HG03520 (cell line): ENCODE measurements around the gene C5orf15.
"Not testable (repeated sequence)": the region's sequence is repeated elsewhere in the genome, so short reads cannot be mapped to it uniquely, and the experiment has no call there.

Experiments used
- ATAC-seq: cut with Tn5 transposase; IDR thresholded peaks from one replicate; pipeline ENCODE4 v1.9.1; 2021; ENCODE audit warnings: mild to moderate bottlenecking, moderate library complexity; ENCODE audit not compliant: unreplicated experiment

C5orf15 gene

DNA sequence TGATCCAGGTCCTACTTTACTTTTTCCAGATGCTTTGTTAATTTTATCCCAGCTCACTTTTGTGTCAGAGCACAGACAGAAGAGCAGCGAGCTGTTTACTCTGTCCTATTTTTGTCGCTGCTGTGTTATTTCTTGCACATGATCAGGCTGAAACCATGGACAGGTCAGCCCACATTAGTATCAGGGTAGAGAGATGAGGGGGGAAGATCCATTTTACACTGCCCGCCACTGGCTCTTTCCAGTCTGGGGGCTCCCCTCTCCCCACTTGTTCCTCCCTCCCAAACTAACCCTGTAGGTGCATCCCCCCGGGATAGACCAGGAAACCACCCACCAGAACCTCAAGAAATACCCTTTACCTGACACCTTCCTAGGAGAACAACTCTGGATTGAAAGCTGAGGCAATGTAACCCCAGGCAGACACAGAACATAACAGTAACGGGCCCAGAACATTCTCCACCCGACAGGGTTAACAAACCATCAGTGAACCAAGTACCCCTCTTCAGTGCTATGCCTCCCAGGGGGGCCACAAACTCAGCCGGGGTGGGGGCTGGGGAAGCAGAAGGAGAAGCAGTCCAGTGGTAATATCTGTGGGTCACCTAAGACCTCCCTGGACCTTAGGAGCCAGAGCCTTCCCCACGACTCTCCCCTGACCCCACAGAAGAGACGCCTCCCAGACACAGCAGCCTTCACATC, 26.0 kb upstream of the C5orf15 start:
- ATAC-seq, result no peak

DNA sequence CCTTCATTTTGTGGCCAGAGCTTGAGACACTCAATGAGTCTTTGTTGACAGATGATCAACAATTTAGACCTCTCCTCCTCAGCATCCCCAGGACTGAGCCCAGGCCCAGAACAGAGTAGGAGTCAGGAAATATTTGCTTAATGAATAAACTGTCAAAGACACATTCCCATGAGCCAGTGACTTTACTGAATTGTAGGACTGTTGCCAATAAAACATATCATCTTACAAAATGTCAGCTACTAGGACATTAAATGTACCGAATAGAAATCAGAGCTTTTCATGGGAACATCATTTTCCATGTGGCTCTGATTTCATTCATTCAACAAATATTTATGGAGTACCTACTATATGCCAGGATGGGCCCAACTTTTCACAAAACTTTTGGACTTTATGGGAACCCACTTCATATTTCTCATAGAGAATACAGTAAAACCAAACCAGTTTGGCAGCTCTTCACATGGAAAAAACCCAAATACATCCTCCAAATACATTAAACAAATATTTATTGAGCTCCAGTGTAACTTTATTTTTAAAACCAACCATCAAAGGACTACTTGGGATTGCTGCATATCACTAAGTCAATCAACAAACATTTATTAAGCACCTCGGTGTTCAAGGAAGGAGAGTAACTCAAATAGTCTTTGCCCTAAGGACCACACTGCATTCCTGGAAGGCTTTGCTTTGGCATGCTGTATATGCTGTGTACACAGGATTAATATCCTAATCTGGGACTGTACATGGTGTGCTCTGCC, 24.9 kb upstream of the C5orf15 start:
- ATAC-seq, result no peak

DNA sequence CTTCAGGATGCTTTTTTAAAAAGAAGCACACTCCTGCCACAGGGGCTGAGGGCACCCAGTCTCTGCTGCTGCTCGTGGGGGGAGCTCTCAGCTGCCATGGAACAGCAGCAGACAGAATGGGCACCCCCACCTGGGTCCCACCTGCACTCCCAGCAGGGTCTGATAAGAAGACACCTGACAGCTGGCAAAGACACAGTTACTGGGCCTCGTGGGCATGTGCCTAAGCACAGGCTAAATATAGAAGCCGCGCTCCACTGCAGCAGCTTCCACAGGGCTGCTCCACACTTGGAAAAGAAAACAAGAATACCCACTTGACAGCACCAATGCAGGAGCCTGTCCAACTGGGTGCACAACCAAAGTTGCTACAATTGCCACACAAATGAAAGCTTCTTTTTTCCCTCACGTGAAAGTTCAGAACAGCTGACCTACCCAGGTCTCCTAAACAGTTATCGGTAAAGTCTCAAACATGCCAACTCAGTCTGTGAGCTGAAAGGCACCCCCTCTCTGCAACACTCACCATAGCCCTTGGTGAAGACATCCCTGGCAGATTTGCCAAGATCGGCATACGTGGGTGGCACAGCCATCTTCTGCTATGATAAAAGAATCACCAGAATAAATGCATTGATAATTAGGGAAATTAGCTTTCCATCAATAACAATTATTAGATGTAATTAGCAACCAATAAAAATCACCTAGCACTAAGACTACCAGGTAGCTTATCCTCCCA, 24.2 kb upstream of the C5orf15 start:
- ATAC-seq, result no peak

DNA sequence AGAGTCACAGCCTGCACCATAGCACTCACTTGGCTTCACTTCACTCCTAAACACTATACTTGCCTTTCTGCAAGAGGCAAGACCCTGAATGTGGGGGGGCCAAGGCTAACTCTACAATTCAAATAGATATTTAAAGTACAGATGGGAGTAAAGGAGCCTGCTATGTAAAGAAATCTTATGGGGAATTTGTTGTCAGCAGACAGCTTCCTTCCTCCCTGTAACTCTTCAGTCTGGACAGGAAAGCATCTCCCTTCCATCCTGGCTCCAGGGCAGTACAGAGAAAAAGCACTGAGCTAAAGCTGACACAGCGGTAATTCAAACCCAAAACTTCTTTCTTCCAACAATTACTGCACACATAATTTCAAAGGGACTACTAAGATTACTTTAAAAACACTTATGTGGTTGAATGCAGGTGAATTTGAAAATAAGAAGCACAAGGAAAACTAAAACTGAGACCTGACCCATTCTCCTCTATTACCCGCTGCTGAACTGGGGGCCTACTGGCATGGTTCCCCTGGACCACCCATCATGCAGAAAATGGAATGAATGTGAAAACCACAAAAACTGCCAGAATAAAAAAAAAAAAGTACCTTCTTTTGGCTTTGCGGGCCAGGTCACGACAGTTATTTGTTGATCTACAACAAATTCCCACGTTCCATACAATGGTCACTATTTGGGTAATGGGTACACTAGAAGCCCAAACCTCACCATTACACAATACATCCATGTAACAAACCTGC, 22.9 kb upstream of the C5orf15 start:
- no peak for ATAC-seq

DNA sequence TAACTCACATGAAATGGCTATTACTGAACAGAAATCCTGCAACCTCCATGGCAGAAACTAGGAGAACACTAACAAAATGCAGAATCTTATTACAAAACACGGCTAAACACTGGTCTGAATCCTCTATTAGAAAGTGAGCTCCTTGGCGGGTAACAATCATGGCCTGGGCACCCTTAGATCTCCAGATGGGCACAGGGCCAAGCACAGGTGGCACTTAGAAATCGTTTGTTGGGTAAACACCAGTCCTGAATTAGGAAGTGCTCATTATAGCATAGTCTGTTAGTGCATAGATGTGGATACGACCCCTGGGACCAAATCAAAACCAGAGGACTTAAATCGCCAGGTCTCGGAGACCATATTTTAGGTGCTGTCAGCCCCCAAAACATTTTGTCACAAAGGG, 22.0 kb upstream of the C5orf15 start:
- no peak for ATAC-seq

DNA sequence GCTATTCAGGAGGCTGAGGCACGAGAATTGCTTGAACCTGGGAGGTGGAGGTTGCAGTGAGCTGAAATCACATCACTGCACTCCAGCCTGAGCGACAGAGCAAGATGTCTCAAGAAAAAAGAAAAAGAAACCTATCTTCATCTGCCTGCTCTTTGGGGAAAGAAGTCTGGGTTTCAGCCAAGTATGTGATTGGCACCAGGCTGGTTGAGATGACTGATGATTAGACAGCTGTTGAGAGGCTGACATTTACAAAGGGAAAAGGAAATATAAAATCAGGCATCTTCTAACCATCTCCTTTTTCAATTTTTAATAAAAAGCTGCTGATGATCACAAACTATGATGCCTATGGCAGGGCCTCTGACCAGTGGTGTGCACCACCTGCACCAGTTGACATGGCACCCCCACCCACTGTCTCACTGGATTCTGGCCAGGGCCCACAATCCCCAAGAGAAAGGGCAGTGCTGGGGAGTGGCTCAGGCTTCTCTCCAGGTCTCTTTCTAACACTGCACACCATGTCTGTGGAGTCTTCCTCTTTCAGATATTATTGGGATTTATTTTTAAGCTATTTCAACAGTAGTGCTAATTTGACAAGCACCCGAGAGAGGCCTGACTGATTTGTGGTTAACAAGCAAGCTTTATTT, 17.2 kb upstream of the C5orf15 start:
- no peak for ATAC-seq

- ATAC-seq, result no peak
Observed at GRCh38 chr5:133983674-133984073, 15.2 kb upstream of the C5orf15 start.

GRCh38 chr5:133981714-133982113, 13.3 kb upstream of the C5orf15 start:
- ATAC-seq, result no peak

DNA sequence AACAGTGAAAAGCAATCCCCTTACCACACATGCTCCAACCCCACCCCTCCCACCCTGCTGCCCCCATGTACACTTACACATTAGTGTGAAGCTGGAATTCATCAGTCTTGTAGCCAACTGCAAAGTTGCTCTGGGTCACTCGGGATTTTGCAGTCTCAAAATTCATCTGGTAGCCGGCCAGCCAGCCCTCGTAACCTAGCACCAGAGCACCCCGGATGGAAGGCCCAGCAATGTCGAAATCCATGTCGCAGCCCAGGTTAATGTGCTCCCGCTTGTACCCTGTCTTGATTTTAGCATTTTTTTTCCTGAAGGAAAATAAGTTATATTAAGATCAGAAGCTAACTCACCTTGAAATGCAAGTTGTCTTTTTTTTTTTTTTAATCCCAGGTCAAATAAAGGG, 12.2 kb upstream of the C5orf15 start:
- ATAC-seq, result no peak

DNA sequence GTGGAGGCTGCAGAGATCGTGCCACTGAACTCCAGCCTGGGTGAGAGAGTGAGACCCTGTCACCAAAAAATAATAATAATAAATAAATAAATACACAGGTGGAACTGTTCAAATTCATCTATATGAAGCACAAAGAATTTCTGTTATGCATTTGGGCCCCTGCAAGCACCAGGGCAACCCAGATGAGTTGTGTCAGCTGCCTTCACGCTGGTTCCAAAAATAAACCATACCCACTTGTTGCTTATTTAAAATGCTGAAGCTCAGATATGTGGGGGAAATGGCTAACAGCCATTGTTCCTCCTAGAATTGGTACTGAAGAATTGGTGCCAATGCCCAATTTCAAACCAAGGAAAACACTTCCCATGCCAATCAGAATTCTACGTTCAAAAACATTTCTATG, 10.5 kb upstream of the C5orf15 start:
- no peak for ATAC-seq

GRCh38 chr5:133977858-133978257, 9.4 kb upstream of the C5orf15 start:
- no peak for ATAC-seq

- no peak for ATAC-seq
Observed at GRCh38 chr5:133977161-133977787, 8.8 kb upstream of the C5orf15 start.

DNA sequence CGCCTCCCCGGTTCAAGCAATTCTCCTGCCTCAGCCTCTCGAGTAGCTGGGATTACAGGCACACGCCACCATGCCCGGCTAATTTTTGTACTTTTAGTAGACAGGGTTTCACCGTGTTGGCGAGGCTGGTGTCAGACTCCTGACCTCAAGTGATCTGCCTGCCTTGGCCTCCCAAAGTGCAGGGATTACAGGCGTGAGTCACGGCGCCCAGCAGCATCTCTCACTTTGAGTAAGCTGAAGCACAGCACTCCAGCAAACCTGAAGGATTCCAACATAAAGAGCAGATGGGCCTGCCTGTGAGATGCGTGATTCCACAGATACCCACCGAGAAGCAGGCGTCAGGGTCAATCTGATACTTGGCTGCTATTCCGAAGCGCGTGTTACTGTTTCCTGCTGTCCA, 7.1 kb upstream of the C5orf15 start:
- ATAC-seq, result not testable (repeated sequence)

DNA sequence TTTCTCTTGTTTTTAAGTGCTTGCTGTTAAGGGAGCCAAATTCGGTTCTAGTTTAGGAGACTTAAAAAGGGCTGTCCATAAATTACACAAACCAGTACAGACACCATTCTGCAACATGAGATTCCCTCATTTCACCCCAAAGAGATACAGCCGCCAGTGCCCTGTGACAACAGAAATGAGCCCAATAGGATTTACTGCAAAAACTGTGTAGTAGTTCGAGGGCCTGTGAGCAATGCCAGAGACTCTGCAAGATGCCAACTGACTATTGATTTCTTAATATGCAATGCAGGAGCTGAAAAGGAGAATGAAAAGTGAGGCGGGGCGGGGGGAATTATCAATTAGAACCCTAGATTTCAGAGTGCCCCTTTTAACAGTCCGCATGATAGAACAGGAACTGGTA, 5.7 kb upstream of the C5orf15 start:
- no peak for ATAC-seq

GRCh38 chr5:133970325-133970909, 2.0 kb upstream of the C5orf15 start:
- ATAC-seq, result no peak

- no peak for ATAC-seq
Observed at GRCh38 chr5:133969654-133970324, 1.4 kb upstream of the C5orf15 start.

DNA sequence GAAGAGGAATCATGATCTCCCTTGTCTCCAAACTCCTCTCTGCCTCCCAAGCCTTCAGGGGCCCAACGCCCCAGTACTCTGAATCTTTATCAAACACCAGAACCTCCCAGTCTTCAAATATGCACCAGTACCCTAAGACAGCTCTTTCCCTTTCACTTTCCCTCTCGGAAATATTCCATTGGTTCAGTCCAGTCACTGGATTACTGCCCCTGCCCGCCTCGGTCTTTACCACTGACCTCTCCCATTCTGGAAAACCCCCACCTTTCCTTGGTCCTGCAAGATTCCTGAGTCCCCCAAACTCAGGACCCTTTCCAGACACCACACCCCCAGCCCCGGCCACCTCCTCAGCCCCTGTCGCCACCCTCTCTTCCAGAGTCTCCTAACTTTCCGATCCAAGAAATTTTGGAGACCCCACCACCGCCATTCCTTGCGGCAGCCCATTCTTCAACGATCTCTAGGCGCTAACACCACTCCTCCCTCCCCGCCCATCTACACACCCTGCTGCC, 674 bp downstream of the C5orf15 start:
- no peak for ATAC-seq

GRCh38 chr5:133967124-133967523, 1.3 kb downstream of the C5orf15 start:
- no peak for ATAC-seq

DNA sequence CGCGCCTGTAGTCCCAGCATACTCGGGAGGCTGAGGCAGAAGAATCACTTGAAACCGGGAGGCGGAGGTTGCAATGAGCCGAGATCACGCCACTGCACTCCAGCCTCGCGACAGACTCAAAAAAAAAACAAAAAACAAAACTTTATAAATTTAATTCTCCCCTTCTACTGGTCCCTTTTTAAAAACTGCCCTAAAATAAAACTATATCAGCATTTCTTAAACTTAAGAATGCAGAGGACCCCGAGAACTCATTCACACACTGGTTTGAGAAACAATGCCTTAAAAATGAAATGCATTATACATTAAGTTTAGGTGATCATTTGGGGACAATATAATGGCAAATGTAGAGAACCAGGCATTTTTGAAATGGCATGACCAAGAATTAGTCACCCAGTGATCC, 2.3 kb downstream of the C5orf15 start:
- ATAC-seq, result no peak
